GM21786 (cell line): ENCODE results near the gene DCPS.
"Not testable (repeated sequence)": the region's sequence is repeated elsewhere in the genome, so short reads cannot be mapped to it uniquely, and the experiment has no call there.

ENCODE experiments used
- ATAC-seq: cut with Tn5 transposase; IDR thresholded peaks from one replicate; pipeline ENCODE4 v1.9.1; 2021; ENCODE audit not compliant: unreplicated experiment

The DCPS gene

DNA sequence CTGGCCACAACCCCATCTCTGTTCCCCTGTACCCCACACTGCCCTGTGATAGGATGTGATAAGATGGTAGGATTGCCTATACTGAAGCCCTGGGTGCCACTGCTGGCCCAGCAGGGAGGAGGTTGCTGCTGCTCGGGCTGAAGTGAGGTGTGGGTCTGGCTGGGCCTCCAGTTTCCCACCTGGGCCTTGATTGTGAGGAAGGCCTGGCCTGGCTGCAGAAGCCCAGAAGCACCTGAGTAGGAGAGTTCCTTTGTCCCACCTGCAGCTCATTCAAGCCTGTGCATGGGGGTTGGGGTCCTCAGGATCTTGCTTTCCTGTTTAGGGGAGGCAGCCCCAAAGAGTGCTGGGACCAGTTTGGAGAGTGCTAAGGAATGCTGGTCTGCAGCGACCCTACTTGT lies 54.9 kb downstream of the DCPS start:
- ATAC-seq = no peak

DNA sequence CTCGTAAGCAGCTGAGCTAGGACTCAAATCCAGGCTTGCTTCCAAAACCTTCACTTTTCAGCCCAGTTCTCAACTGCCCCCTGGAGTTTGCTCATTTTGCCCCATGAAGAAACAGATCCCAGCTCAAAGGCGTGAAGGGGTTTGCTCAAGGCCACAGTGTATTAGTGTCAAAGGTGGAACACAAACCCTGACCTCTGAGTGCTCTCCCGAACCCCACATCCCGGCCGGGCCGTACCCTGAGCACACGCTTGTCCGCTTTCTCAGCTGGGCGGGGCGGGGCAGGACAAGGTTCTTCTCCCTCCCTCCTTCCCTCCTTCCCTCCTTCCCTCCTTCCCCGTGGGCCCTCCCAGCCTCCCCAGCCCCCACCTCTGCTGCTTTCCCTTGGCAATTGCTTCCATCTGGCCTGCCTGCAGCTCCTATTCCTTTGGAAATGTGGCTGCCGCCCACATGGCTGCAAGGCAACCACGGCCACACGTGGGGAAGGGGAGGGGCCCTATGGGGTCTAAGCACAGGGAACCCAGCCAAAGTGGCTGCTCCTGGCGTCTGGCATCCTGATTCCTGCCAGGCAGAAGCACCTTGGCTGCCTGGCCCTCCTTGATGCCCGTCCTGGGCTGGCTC lies 55.7 kb downstream of the DCPS start:
- ATAC-seq = no peak

DNA sequence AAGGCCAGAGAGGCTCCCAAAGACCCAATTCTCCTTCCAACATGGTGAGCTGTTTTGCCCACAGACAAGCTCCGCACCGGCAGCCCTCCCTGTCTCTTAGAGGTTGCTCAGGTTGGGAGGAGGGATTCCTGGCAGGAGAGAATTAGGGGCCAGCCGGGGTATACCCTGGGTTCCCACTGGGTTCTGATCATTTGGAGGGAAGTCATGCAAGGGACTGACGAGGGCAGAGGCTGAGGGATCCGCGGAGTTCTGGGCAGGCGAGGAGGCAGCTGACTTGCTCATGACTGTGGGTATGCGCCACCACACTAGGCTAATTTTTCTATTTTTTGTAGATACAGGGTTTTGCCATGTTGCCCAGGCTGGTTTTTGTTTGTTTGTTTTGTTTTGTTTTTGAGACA lies 56.2 kb downstream of the DCPS start:
- ATAC-seq = no peak

DNA sequence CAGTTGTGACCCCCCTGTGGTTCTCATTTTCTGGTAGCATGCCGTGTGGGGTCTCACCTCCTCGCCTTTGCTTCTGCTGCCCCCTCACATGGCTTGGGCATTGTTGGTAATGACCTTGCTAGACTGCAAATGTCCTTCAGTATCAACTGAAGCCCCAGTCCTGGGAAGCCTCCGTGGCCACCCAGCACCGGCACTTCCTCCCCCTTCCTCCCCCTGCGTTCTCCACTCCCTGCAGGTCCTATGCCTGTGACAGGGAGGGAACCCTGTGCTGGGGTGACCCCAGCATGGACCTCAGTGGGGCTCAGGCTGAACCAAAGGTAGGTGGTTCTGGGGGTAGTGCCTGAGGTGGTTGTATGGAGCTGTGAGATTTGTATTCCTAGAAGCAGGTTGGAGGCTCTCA lies 57.5 kb downstream of the DCPS start:
- ATAC-seq = no peak

DNA sequence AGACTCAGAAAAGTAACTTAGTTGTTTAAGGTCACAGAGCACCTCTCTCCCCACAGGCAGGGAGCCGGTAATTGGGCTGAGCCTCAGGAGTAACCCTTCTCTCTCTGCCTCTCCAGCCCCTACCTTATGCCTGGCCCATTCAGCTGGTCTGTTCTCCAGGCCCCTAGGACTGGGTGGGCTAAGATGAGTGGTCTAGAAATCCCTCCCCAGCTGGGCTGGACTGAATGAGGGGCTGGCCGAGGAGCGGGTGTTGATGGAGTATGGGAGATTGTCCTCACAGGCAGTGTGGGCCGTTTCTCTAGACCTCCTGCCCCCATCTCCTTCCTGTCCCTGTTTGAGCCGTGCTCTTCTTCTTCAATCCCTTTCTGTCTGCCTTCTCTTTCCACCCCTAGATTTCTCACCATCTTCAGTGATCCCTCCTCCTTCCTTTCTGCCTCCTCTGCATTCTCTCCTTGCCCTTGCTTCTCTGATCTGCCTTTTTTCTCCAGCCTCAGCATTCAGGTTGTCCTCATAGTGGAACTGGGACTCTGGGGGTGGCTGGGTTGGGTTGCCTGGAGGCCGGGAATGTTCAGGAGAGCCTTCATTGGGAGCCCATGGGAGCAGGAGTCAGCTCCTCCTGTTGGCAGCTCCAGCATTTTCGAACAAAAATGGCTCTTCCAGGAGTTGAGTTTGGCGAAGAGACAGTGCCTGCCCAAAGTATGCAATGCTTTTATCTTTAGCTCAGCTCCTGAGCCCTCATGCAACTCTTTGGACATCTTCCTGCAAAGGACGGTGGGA lies 59.2 kb downstream of the DCPS start:
- no peak for ATAC-seq

DNA sequence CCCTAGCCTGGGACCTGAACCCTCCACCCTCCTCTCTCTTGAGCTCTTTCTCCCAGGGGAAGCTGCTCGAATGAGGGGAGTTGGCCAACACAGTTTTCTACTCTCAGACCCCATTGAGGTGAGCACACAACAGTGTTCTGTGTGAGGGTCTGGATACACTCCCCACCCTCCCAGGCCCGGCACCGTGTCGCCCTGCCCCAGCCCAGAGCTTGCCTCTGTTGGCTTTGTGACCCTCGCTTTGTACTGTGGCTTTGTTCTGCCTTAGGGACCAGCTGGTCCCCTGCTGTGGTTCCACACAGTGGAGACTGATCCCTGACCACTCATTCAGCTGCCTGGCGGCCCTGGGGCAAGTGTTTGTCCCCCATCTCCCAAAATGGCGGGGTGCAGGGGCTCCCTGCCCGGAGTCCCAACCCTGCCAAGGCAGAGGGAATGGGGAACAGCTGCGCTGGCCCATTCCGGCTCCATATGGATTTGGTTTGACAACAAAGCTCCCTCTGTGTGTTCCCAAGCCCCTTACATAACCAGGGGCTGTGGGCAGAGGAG lies 59.9 kb downstream of the DCPS start:
- ATAC-seq = no peak

DNA sequence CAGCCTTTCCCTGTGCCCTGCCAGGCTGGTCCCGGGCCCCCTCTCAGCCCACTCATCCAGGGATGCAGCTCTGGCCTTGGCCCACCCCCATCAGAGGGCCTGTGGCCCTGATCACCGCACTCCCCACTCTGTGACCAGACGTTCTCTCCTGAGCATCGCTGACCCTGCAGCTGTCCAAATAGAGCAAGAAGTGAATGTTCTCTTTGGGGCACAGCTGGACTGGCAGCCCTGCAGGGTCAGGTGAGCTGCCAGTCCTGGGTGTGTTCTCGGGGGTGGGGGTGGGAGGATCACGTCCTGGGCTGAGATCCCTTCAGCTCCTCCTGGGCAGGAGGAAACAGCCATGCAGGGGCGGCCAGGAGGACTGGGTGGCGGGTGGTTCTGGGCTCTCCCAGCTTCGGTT lies 60.9 kb downstream of the DCPS start:
- not testable (repeated sequence) for ATAC-seq

DNA sequence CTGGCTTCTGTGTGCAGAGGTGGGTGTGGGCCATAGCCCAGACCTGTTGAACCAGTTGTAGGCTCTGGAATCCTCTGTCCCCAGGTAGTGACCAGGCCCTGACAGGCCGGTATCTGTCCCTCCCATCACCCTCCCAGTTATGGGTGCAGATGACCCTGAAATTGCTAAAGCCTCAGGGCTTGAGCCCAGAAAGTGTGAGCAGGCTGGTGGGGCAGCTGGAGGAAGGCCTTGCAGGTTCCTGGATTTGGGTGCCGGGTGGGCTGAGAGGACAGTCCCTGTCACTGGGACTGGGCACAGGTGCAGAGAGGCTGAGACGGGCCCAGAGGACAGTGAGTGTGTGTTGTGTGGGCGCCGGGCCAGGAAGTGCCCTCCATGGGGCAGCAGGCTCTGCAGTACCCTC lies 61.6 kb downstream of the DCPS start:
- ATAC-seq = not testable (repeated sequence)

DNA sequence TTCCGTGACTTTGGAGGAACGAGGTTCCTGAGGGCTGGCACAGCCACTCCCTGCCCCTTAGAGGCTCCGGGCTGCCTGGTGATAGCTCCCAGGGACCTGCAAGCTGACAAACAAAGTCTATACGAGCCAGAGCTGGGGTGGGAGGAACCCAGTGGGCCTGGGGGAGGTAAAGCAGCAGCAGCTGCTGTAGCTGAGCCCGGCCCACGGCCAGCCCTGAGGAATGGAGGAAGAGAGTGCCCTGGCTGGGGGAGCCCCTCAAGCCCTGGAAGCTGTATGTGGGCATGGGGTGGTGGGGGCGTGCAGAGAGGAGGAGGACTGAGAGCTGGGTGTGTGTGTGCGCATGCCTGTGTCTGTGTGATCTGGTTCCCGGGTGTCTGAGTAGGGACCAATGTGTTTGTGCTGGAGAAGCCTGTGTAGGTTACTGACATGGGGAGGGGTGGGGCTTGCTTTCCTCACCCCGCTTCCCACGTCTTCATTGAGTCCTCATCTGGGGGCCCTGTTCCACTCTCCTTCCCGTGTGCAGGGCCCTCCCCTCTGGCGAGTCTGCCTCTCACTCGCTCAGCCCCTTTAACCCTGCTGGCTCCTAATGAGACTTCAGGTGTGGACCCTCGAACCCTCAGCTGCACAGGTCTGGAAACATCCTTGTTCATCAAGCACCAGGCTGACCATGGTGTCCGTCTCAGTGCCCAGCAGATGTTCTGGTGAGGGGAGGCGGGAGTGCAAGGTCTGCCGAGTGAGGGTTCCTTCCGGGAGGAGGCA lies 62.4 kb downstream of the DCPS start:
- ATAC-seq = no peak

DNA sequence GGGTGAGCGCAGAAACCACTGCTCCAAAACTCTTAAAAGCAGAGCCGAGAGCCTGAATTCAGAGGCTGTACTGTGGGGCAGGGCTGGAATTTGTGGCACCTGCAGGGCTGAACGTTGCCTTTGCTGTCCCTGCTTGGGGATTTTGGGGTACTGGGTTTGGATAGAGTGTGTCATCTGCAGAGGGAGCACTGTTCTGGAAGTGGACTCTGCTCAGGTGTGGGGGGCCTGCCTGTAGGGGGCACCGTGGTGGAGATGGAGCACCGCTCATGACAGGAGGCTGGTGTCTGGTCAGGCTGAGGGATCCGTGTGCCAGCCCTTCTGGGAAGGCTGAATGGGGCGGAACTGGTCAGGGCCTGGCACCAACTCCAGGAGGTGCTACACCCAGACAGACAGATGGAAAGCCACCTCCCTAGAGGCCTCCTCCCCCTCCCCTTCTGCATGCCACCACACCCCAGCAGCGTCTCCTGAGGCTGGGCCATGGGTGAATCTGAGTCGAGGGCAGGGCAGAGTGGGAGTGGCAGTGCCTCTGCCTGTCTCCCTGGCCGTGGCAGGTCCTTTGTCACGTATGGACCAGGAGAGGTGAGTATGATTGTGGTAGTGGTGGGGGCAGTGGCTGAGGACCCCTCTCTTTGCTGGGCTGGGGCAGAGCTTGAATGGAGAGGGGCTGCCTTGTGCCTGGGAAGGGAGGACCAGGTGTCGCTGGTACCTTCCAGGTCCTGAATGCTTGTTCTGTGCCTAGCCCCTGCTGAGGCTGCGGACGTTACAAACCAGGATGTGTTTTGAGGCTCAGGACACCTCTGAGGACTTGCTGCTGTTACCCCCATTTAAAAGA lies 63.2 kb downstream of the DCPS start:
- not testable (repeated sequence) for ATAC-seq

DNA sequence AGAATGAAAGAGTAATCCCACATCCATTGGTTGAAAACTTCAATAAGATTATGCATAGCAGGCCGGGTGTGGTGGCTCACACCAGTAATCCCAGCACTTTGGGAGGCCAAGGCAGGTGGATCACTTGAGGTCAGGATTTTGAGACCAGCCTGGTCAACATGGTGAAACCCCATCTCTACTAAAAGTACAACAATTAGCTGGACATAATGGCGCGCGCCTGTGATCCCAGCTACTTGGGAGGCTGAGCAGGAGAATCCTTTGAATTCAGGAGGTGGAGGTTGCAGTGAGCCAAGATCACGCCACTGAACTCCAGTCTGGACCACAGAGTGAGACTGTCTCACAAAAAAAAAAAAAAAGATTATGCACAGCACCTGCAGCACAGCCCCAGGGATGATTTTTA lies 63.9 kb downstream of the DCPS start:
- not testable (repeated sequence) for ATAC-seq

DNA sequence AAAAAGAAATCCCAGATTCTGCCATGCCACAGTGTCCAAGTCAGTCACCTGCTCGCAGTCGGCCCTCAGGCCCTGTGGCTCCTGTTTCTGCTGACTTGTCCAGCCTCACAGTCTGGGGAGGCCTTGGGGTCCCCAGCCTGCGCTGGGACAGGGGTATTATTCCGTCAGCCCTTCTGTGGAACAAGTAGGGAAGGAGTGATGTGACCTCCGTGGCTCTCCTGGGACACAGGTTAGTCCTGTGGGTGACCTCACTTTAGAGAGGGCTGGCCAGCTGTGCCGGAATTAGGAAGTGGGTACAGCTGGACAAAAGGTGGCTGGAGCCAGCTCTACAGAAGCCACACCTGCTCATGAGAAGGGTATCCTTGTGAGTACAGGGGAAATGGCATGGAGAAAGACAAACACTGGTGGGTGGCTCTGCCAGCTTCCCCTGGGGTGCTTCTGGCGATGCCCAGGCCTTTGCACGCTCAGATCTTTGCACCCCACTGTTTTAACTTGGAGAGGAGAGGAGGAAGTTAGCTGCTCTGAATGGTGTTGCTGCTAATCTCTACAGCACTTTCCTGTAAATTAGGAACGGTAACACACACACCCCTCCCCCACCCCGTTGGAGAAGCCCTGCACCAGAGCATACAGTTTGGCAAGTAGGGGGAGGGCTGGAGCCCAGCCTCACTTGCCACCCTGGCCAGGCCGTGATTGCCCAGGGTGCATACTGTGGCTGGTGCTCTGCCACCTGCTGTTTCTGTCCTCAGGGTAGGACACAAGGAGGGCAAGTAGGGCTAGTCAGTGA lies 64.7 kb downstream of the DCPS start:
- not testable (repeated sequence) for ATAC-seq

DNA sequence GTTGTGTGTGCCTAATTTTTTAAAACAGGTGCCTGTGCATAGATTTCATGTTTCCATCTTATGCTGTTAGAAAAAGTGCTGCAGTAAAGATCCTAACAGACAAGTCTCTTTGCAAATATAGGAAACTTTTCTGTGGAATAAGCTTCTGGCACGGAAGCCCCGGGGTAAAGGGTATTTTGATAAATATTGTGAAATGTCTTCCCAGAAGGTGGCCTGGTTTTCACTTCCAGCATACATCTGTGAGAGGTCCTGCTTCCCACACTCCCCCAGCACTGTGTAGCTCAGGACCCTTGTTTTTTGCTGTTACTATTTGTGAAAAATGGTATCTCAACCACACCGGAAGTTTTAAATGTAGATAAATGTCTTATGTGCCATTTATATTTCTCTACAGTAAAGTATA lies 66.2 kb downstream of the DCPS start:
- no peak for ATAC-seq

DNA sequence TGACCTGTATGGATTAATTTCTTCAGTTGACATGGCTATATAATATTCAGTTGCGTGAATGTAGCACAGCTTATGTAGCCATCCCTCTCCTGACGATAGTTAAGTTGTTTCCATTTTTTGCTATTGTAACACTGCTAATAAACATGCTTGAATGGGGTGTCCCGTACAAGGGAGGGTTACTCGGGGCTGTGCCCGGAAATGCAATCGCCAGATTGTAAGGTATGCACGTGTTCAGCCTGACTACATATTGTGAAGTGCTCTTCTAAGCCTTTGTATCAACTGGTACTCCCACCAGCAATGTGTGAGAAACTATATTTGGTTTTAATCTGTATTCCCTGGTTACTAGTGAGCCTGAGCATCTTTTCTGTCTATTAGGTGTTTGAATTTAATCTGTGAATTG lies 67.7 kb downstream of the DCPS start:
- ATAC-seq = no peak

DNA sequence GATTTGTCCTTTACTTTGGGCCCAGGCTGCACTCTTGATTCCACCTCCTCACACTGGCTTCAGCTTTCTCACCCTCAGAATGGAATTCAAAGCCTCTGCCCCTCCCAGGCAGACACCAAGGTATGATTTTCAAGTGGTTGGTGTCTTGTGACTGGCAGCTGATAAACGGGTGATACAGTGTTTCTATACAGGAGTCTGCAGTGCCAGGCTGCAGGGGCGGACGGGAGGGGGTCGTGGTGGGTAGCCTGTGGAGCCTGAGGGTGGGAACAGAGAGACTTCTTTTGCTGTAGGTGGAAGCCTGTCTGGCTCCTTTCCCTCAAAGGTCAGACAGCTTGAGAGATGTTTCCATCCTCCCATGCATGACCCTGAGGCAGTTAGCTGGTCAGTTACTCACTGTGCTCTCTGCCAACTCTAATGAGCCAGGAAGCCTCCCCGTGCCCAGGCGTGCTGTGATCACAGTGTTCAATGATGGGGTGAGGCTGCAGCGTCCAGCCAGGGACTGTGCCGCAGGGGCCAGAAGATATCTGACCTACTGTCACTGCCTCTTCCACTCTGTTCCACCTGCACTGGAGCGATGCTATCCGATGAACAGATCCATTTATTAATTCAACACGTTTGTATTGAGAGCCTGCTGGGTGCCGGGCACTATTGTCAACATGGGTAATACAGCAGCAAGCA lies 69.7 kb downstream of the DCPS start:
- not testable (repeated sequence) for ATAC-seq

DNA sequence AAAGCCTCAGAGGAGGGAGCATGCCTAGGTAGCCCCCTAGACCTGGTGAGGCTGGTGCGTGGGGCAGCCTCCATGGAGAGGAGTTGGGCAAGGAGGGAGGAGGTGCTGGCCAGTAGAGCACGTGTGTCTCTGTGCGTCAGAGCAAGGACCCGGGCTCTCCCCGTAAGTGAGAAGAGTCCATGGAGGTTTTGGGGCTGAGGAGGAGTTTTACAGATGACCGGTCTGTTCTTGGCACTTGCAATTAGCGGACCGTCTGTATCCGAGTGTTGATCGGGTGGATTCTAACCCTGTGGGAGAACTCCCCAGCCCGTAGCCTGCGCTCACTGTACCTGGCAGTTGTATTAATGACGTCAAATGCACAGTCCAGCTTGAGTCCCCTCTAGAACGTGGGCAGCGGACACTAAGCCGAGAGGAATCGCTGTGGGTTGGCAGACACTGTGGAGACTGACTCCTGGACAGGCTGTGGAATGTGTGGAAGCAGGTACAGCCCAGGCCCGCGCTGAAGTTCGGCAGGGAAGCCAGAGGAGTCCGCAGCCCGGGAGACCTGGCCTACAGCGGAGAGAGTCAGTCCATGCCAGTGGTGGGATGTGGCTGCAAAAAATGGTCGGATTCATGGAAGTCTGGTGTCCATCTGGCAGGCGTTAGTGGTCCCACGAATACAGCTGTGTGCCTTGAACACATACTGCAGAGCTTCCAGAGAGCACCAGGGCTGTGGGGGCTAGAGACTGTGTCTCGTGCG lies 70.9 kb downstream of the DCPS start:
- not testable (repeated sequence) for ATAC-seq

DNA sequence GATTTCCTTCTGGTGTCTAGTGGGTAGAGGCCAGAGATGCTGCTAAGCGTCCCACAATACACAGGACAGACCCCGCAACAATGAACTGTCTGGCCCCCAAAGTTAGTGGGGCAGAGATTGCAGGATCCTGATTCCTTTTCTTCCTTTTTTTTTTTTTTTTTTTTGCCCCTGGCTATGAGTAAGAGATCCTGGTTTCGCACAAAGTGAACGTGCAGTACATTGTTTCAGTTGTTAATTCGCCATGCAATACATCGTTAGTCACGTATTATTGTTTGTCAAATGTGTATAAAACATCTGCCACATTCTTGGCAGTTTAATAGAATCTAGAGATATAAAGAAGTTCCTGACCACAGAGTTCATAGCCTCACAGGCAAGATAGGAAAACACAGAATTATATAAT lies 71.9 kb downstream of the DCPS start:
- no peak for ATAC-seq

DNA sequence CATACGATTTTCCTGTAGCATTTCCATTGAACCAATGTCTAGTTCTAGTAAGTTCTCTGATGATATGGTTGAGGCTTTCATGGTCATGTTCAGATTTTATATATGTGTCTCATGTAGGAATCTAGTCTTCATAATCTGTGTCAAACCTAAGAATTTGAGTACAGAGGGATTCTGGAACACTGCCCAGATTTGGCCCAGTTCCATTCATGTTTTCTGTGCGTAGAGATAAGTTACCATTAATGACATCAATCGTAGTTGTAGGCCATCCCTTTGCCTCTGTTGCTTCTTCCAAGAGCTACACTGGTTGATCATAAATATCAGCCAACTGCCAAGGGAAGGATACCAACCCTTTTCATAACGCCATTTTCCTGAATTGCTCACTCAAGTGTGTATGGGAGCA lies 74.9 kb downstream of the DCPS start:
- ATAC-seq = no peak

DNA sequence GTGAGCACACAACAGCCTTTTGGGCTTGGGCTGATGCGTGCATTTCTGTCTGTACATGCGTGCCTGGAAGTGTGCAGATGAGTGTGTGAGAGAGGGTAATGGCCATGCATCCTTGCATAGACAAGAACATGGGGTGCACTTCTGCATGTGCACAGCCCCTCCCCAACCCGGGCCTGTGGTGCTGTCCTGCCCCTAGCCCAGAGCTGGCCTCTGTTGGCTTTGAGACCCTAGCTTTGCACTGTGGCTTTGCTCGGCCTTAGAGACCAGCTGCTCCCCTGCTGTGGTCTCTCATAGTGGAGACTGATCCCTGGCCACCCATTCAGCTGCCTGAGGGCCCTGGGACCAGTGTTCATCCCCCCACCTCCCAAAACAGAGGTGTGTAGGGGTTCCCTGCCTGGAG lies 77.0 kb downstream of the DCPS start:
- ATAC-seq = no peak
